Karpas-422 (cell line): Measurements from ENCODE around the gene RGL1. TPM values are rescaled to one million over a fixed set of nuclear protein-coding genes. Genes with fewer than 3 reads are reported as not detected.

ENCODE experiments used
- DNase-seq: peaks from one replicate; pipeline ENCODE4 v3.0.0-alpha.2; 2015
- H2AFZ ChIP-seq: fragments of 200-600 bp; sonication (generic); 2 replicates; pipeline ENCODE4 v1.6.1; 2014; ENCODE audit warnings: antibody characterized with exemption, low read length, mixed read lengths
- H3K27ac ChIP-seq: fragments of 200-600 bp; sonication (generic); 2 replicates; pipeline ENCODE4 v1.5.1; 2014; ENCODE audit warnings: mild to moderate bottlenecking, low read length, moderate library complexity
- H3K27me3 ChIP-seq: fragments of 200-600 bp; sonication (generic); 2 replicates; pipeline ENCODE4 v1.6.1; 2014; ENCODE audit warnings: low read length, mixed read lengths
- H3K36me3 ChIP-seq: fragments of 200-600 bp; sonication (generic); 2 replicates; pipeline ENCODE4 v1.6.1; 2014; ENCODE audit warnings: low read length, mixed read lengths; ENCODE audit not compliant: insufficient read depth
- H3K4me1 ChIP-seq: fragments of 200-600 bp; sonication (generic); 2 replicates; pipeline ENCODE4 v1.6.1; 2014; ENCODE audit warnings: mild to moderate bottlenecking, low read length, mixed read lengths
- H3K4me2 ChIP-seq: fragments of 200-600 bp; sonication (generic); 2 replicates; pipeline ENCODE4 v1.6.1; 2014; ENCODE audit warnings: low read length, low read depth, mild to moderate bottlenecking; ENCODE audit not compliant: poor library complexity, severe bottlenecking
- H3K4me3 ChIP-seq: fragments of 200-600 bp; sonication (generic); 2 replicates; pipeline ENCODE4 v1.5.1; 2014; ENCODE audit warnings: mild to moderate bottlenecking, antibody characterized with exemption, low read length, mixed read lengths
- H3K79me2 ChIP-seq: fragments of 200-600 bp; sonication (generic); 2 replicates; pipeline ENCODE4 v1.6.1; 2014; ENCODE audit warnings: mild to moderate bottlenecking, low read length, mixed read lengths
- H3K9ac ChIP-seq: fragments of 200-600 bp; sonication (generic); 2 replicates; pipeline ENCODE4 v1.6.0; 2014; ENCODE audit warnings: low read length
- H3K9me2 ChIP-seq: fragments of 200-600 bp; sonication (generic), shearing (Covaris generic); replicated peaks from 2 replicates; pipeline ENCODE4 v1.6.0; 2014; ENCODE audit warnings: mild to moderate bottlenecking, low read length, moderate library complexity; ENCODE audit not compliant: insufficient read depth
- H3K9me3 ChIP-seq: fragments of 300-700, 200-600 bp; sonication (generic); 2 replicates; pipeline ENCODE4 v1.6.1; 2014; ENCODE audit warnings: low read length, mixed read lengths
- H4K20me1 ChIP-seq: fragments of 200-600 bp; sonication (generic); 2 replicates; pipeline ENCODE4 v1.6.1; 2014; ENCODE audit warnings: mild to moderate bottlenecking, antibody characterized with exemption, low read length, low read depth; ENCODE audit not compliant: insufficient read depth
- total RNA-seq: library from RNA; depleted of rRNA; stranded (reverse); fragments of >200 nt; shearing (Covaris generic); gene quantifications from 2 replicates; pipeline ENCODE4 v1.2.3, GENCODE V29; 2014; ENCODE audit warnings: low replicate concordance; rRNA removed

The RGL1 gene
- total RNA-seq, 1 experiment from 2014 or later, result 1.0 TPM

DNA sequence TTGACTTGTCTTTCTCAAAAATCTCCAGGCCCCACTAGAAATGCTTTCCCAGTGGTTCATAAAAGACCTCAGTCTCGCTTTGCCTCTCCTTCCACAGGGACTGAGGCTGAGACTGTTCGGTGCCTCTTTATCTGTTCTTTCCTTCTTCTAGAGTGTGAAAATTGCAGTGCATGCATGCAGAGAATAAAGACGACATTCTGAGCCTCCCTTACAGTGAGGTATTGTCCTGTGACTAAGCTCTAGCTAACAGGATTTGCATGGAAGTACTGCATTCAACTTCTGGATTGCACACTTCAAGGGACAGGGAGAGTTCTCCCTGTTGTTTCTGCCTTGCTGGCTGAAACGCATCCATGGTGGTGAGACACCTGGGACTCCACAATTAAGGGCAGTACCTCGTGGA is 163.5 kb downstream of the RGL1 start:
- no peaks in the 10 kb centered on the region for H3K27me3 ChIP-seq
- no peaks in the 10 kb centered on the region for H3K79me2 ChIP-seq
- no peaks in the 10 kb centered on the region for H3K36me3 ChIP-seq
- no peaks in the 10 kb centered on the region for H3K9me2 ChIP-seq
- H4K20me1 ChIP-seq, result no peaks in the 10 kb centered on the region
- H3K27ac ChIP-seq, result no peak overlapping the region
- DNase-seq, result no peak
- H3K9ac ChIP-seq, result no peak overlapping the region
- H3K4me1 ChIP-seq, result no peaks in the 10 kb centered on the region
- H3K4me3 ChIP-seq, result no peak overlapping the region
- H2AFZ ChIP-seq, result no peak overlapping the region
- no peak overlapping the region for H3K4me2 ChIP-seq
- H3K9me3 ChIP-seq, result no peaks in the 10 kb centered on the region

DNA sequence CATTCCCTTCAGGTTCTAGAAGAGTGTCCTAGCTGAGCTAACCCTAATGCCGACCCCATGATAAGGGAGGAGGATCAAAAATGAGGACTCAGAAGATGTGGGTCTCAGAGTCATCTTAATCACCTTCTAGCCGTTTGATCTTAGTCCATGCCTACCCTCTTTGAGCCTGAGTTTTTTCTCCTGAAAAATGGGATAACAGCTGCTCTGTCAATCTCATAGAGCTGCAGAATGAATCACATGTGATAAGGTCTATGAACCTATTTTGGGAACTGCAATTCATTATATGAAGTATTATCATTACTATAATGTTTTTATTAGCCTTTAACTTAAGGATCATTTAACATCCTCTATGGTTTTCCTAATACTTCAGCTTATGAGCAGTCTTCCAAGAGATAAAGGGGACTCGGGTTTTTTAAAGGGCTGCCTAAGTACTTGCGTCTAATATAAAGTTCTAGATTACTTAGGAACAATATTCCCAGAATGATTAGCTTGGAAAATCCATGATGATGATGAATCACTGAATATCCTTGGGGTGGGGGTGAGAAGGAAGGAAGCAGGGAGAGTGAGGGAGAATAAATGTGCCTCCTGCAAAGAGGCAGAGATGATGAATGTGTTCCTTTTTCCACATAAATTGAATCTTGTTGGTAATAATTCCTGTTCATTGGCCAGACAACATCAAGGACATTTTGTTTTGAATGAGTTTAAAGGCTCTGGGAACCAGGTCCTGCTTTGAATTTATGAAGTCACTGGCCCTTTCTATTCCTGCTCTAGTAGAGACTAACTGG is 165.8 kb downstream of the RGL1 start:
- no peaks in the 10 kb centered on the region for H3K4me1 ChIP-seq
- H3K9me3 ChIP-seq, result no peaks in the 10 kb centered on the region
- H3K27me3 ChIP-seq, result no peaks in the 10 kb centered on the region
- H3K9me2 ChIP-seq, result no peaks in the 10 kb centered on the region
- H2AFZ ChIP-seq, result no peak overlapping the region
- no peaks in the 10 kb centered on the region for H3K36me3 ChIP-seq
- H3K4me2 ChIP-seq, result no peak overlapping the region
- no peak overlapping the region for H3K9ac ChIP-seq
- no peak overlapping the region for H3K27ac ChIP-seq
- no peak overlapping the region for H3K4me3 ChIP-seq
- DNase-seq, result no peak
- no peaks in the 10 kb centered on the region for H3K79me2 ChIP-seq
- no peaks in the 10 kb centered on the region for H4K20me1 ChIP-seq

DNA sequence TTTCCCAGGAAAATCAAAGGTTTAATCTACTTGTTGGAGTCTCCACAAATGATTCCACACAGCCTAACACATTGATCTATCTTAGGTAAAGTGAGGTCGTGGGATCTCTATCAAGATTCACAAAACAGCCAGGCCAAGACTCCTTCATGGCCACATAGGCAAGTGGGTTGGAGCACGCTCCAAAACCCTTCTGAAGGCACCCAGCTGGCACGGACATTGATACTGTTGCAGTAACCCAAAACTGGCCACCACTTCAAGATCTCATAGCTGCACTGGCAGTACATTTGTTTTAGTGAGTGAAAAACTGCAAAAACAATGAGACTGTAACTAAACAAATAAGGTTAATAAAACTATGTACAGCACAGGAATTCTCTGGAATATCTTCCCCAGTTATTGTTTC is 170.7 kb downstream of the RGL1 start:
- H4K20me1 ChIP-seq, result no peaks in the 10 kb centered on the region
- H3K36me3 ChIP-seq, result no peaks in the 10 kb centered on the region
- no peaks in the 10 kb centered on the region for H3K9me3 ChIP-seq
- H3K27ac ChIP-seq, result no peak overlapping the region
- DNase-seq, result no peak
- no peak overlapping the region for H3K4me2 ChIP-seq
- no peaks in the 10 kb centered on the region for H3K4me1 ChIP-seq
- H3K9me2 ChIP-seq, result no peaks in the 10 kb centered on the region
- H3K27me3 ChIP-seq, result no peaks in the 10 kb centered on the region; the same call in 1 of the 2 replicates
- H2AFZ ChIP-seq, result no peak overlapping the region
- H3K79me2 ChIP-seq, result no peaks in the 10 kb centered on the region
- H3K9ac ChIP-seq, result no peak overlapping the region
- H3K4me3 ChIP-seq, result no peak overlapping the region

DNA sequence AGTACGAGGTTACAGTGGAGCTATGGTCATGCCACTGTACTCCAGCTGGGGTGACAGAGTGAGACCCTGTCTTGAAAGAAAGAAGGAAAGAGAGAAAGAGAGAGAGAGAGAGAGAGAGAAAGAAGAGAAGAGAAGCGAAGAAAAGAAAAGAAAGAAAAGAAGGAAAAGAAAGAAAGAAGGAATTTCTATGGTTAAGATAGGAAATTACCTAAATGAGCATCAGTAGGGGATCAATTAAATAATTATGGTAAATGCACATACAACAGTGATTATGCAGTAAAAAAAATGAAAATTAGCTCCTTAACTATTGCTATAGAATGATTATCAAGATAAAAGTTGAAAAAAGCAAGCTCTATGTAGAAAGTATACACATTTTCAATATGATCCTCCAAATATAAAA is 172.8 kb downstream of the RGL1 start:
- Histone ChIP-seq H3K4me3 (no peak overlapping the region), H3K4me2 (no peak overlapping the region), H3K9me3 (no peaks in the 10 kb centered on the region), H3K79me2 (no peaks in the 10 kb centered on the region), H2AFZ (no peak overlapping the region), H3K9ac (no peak overlapping the region), H3K27ac (no peak overlapping the region), H3K9me2 (no peaks in the 10 kb centered on the region), H3K4me1 (no peaks in the 10 kb centered on the region), H3K27me3 (no peaks in the 10 kb centered on the region; the same call in 1 of the 2 replicates), H4K20me1 (no peaks in the 10 kb centered on the region), H3K36me3 (no peaks in the 10 kb centered on the region)
- DNase-seq, result no peak

Other genes starting within 250 kb of the RGL1 start
- 7.0 and 13.5 TPM in 2 replicates for gene NCF2, start 214.7 kb upstream of the RGL1 start, total RNA-seq
- gene ARPC5, start 169.3 kb upstream of the RGL1 start, total RNA-seq, result 93.3 and 238 TPM in 2 replicates
- not detected in 2 replicates for gene APOBEC4, start 151.8 kb upstream of the RGL1 start, total RNA-seq
- 0.04 TPM in 1 of 2 replicates, not detected in the other for gene COLGALT2, start 232.6 kb downstream of the RGL1 start, total RNA-seq
- gene TSEN15, start 246.6 kb downstream of the RGL1 start, total RNA-seq, result 46.2 and 79.7 TPM in 2 replicates